ENCODE measurements around the gene FGF8. TPM values are rescaled to one million over a fixed set of nuclear protein-coding genes. Genes with fewer than 3 reads are reported as not detected.

The FGF8 gene
- total and polyA plus RNA-seq, 2 of the 13 experiments (the other 11 are each of a cell fraction or from before 2014, with no cell fraction given): not detected

DNA sequence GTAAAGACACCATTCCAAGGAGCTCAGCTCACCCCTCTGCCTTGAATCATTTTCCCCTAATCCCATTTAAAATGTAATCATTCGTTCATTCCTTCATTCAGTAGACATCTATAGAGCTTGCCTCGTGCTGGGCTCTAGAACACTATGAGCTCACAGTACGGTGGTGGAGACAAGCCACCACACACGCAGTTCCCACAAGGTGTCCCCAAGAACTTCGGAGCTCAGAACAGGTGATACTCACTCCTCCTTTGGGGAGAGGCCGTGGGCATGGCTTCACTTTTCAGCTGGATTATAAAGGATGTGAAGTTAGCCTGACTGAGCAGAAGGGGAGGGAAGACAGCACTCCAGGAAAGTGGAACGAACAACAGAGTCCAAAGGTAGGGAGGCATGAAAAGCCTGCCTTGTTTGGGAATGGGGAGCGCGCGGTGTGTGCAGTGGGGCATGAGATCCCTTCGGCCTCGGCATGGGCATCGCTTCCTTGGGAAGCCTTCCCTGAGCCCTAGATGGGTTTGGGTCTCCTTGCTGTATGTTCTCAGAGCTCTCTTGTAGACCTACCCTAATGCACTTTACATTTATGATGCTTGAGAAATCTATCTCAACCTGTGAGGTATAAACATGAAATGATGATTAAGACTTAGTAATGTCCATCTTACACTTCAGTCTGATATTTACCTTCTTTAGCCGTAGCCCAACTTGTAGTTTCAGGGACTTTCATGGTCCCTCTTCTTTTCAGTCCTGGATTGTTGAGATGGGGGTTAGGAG, 43.1 kb upstream of the FGF8 start (continued):
- TF ChIP-seq JUN (CRISPR knock-in tag; IDR thresholded peaks at IDR 0.05): 0 out of 2 replicates have a peak, but pooled peaks have one; percentile 18
- no peak for TF ChIP-seq JUND (CRISPR knock-in tag; IDR thresholded peaks at IDR 0.05)
- no peak for TF ChIP-seq E2F2 (CRISPR knock-in tag; IDR thresholded peaks at IDR 0.05; ENCODE audit: borderline replicate concordance)
- TF ChIP-seq DR1 (CRISPR knock-in tag; IDR thresholded peaks at IDR 0.05): no peak
- no peak for TF ChIP-seq PITX1 (CRISPR knock-in tag; IDR thresholded peaks at IDR 0.05)
- TF ChIP-seq, protein P1, sequence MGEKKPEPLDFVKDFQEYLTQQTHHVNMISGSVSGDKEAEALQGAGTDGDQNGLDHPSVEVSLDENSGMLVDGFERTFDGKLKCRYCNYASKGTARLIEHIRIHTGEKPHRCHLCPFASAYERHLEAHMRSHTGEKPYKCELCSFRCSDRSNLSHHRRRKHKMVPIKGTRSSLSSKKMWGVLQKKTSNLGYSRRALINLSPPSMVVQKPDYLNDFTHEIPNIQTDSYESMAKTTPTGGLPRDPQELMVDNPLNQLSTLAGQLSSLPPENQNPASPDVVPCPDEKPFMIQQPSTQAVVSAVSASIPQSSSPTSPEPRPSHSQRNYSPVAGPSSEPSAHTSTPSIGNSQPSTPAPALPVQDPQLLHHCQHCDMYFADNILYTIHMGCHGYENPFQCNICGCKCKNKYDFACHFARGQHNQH (CRISPR knock-in tag; IDR thresholded peaks at IDR 0.05): no peak
- TF ChIP-seq ZNF383 (CRISPR knock-in tag; IDR thresholded peaks at IDR 0.05; ENCODE audit: borderline replicate concordance): 0 out of 2 replicates have a peak, but pooled peaks have one; percentile 29
- TF ChIP-seq ZNF546 (CRISPR knock-in tag; conservative IDR thresholded peaks at IDR 0.05): no peak
- no peak for TF ChIP-seq ARID4A (CRISPR knock-in tag; IDR thresholded peaks at IDR 0.05; ENCODE audit: borderline replicate concordance)
- TF ChIP-seq BHLHE40 (IDR thresholded peaks at IDR 0.05; ENCODE audit: low read length): no peak
- no peak for TF ChIP-seq ZNF7 (CRISPR knock-in tag; IDR thresholded peaks at IDR 0.05)
- no peak for TF ChIP-seq PRMT3 (CRISPR knock-in tag; IDR thresholded peaks at IDR 0.05; ENCODE audit: borderline replicate concordance, low read depth)
- no peak for TF ChIP-seq ASH2L (IDR thresholded peaks at IDR 0.05; ENCODE audit: insufficient read length, low read depth, low read length)
- no peak for TF ChIP-seq NFYB (CRISPR knock-in tag; IDR thresholded peaks at IDR 0.05)
- TF ChIP-seq PHF21A (CRISPR knock-in tag; IDR thresholded peaks at IDR 0.05): no peak; the same call in 1 of the 2 replicates
- no peak for TF ChIP-seq ZNF850 (CRISPR knock-in tag; conservative IDR thresholded peaks at IDR 0.05)
- peak; percentile 45; the same call in 1 of the 2 replicates for TF ChIP-seq DZIP1 (CRISPR knock-in tag; IDR thresholded peaks at IDR 0.05)
- TF ChIP-seq HOXD1 (CRISPR knock-in tag; IDR thresholded peaks at IDR 0.05): no peak
- TF ChIP-seq ZNF34 (CRISPR knock-in tag; IDR thresholded peaks at IDR 0.05; ENCODE audit: borderline replicate concordance): no peak
- TF ChIP-seq ZNF460 (CRISPR knock-in tag; IDR thresholded peaks at IDR 0.05; ENCODE audit: borderline replicate concordance): no peak
- no peak for TF ChIP-seq DNMT1 (CRISPR knock-in tag; IDR thresholded peaks at IDR 0.05)
